T-helper 2 cell treated with Interferon-gamma antibody and Interleukin-4, amounts not matched to agents 5 μg/mL and 100 μg/mL, for 36 hours (primary cell): ENCODE results near the gene ADCY5.

Experiments used
- DNase-seq: peaks from one replicate; pipeline ENCODE4 v3.0.0; 2021; ENCODE audit warnings: low spot score
- H3K27ac Mint-ChIP-seq: one replicate; pipeline ENCODE4 v1.8.0; 2021; ENCODE audit warnings: mild to moderate bottlenecking, mixed read lengths
- H3K27me3 Mint-ChIP-seq: one replicate; pipeline ENCODE4 v1.8.0; 2021; ENCODE audit warnings: low read depth, mixed read lengths
- H3K36me3 Mint-ChIP-seq: one replicate; pipeline ENCODE4 v1.8.0; 2021; ENCODE audit warnings: low read depth, mixed read lengths
- H3K4me1 Mint-ChIP-seq: one replicate; pipeline ENCODE4 v1.8.0; 2021; ENCODE audit warnings: low read depth, mixed read lengths
- H3K4me3 Mint-ChIP-seq: one replicate; pipeline ENCODE4 v1.8.0; 2022; ENCODE audit warnings: mild to moderate bottlenecking, moderate library complexity, mixed read lengths
- H3K9me3 Mint-ChIP-seq: one replicate; pipeline ENCODE4 v1.8.0; 2021; ENCODE audit warnings: mixed read lengths

The ADCY5 gene

GRCh38 chr3:123416173-123416572 is 32.7 kb downstream of the ADCY5 start:
- H3K27ac Mint-ChIP-seq = no peak overlapping the region
- no peak overlapping the region for H3K4me3 Mint-ChIP-seq
- no peaks in the 10 kb centered on the region for H3K9me3 Mint-ChIP-seq
- no peaks in the 10 kb centered on the region for H3K4me1 Mint-ChIP-seq
- no peaks in the 10 kb centered on the region for H3K36me3 Mint-ChIP-seq
- no peaks in the 10 kb centered on the region for H3K27me3 Mint-ChIP-seq
- no peak for DNase-seq

GRCh38 chr3:123414973-123415775 is 33.7 kb downstream of the ADCY5 start:
- Mint-ChIP-seq H3K4me3 (no peak overlapping the region), H3K36me3 (no peaks in the 10 kb centered on the region), H3K27ac (no peak overlapping the region), H3K4me1 (no peaks in the 10 kb centered on the region), H3K27me3 (peaks cover 2% of the 10 kb centered on the region), H3K9me3 (no peaks in the 10 kb centered on the region)
- DNase-seq = no peak

- no peak for DNase-seq
- Mint-ChIP-seq H3K4me3 (no peak overlapping the region), H3K4me1 (no peaks in the 10 kb centered on the region), H3K36me3 (no peaks in the 10 kb centered on the region), H3K9me3 (no peaks in the 10 kb centered on the region), H3K27me3 (peaks cover 2% of the 10 kb centered on the region), H3K27ac (no peak overlapping the region)
Observed at GRCh38 chr3:123412811-123413604, 35.9 kb downstream of the ADCY5 start.

- Mint-ChIP-seq H3K27me3 (peaks cover 2% of the 10 kb centered on the region), H3K4me1 (no peaks in the 10 kb centered on the region), H3K4me3 (no peak overlapping the region), H3K36me3 (no peaks in the 10 kb centered on the region), H3K9me3 (no peaks in the 10 kb centered on the region), H3K27ac (no peak overlapping the region)
- DNase-seq = no peak
Observed at GRCh38 chr3:123412076-123412475, 36.8 kb downstream of the ADCY5 start.

- Mint-ChIP-seq H3K4me1 (no peaks in the 10 kb centered on the region), H3K27ac (no peak overlapping the region), H3K4me3 (no peak overlapping the region), H3K9me3 (no peaks in the 10 kb centered on the region), H3K27me3 (peaks cover 2% of the 10 kb centered on the region), H3K36me3 (no peaks in the 10 kb centered on the region)
- no peak for DNase-seq
Observed at GRCh38 chr3:123411340-123412040, 37.4 kb downstream of the ADCY5 start.

GRCh38 chr3:123410149-123410515 is 38.8 kb downstream of the ADCY5 start:
- Mint-ChIP-seq H3K27ac (no peak overlapping the region), H3K9me3 (no peaks in the 10 kb centered on the region), H3K4me3 (no peak overlapping the region), H3K27me3 (peaks cover 2% of the 10 kb centered on the region), H3K36me3 (no peaks in the 10 kb centered on the region), H3K4me1 (no peaks in the 10 kb centered on the region)
- no peak for DNase-seq

GRCh38 chr3:123409443-123410148 is 39.3 kb downstream of the ADCY5 start:
- H3K27ac Mint-ChIP-seq = no peak overlapping the region
- no peaks in the 10 kb centered on the region for H3K4me1 Mint-ChIP-seq
- no peaks in the 10 kb centered on the region for H3K36me3 Mint-ChIP-seq
- DNase-seq = no peak
- H3K27me3 Mint-ChIP-seq = peaks cover 2% of the 10 kb centered on the region
- H3K4me3 Mint-ChIP-seq = no peak overlapping the region
- no peaks in the 10 kb centered on the region for H3K9me3 Mint-ChIP-seq

GRCh38 chr3:123406598-123406997 is 42.3 kb downstream of the ADCY5 start:
- H3K4me3 Mint-ChIP-seq = no peak overlapping the region
- no peak for DNase-seq
- H3K27me3 Mint-ChIP-seq = peaks cover 2% of the 10 kb centered on the region
- no peaks in the 10 kb centered on the region for H3K36me3 Mint-ChIP-seq
- H3K4me1 Mint-ChIP-seq = no peaks in the 10 kb centered on the region
- H3K9me3 Mint-ChIP-seq = no peaks in the 10 kb centered on the region
- no peak overlapping the region for H3K27ac Mint-ChIP-seq

- peaks cover 2% of the 10 kb centered on the region for H3K27me3 Mint-ChIP-seq
- no peak overlapping the region for H3K27ac Mint-ChIP-seq
- H3K9me3 Mint-ChIP-seq = no peaks in the 10 kb centered on the region
- no peak for DNase-seq
- no peaks in the 10 kb centered on the region for H3K36me3 Mint-ChIP-seq
- H3K4me3 Mint-ChIP-seq = no peak overlapping the region
- no peaks in the 10 kb centered on the region for H3K4me1 Mint-ChIP-seq
Observed at GRCh38 chr3:123405936-123406510, 42.9 kb downstream of the ADCY5 start.

- Mint-ChIP-seq H3K9me3 (no peaks in the 10 kb centered on the region), H3K27me3 (no peaks in the 10 kb centered on the region), H3K27ac (no peak overlapping the region), H3K36me3 (no peaks in the 10 kb centered on the region), H3K4me1 (no peaks in the 10 kb centered on the region), H3K4me3 (no peak overlapping the region)
- no peak for DNase-seq
Observed at GRCh38 chr3:123405021-123405420, 43.9 kb downstream of the ADCY5 start.

- no peaks in the 10 kb centered on the region for H3K9me3 Mint-ChIP-seq
- no peak overlapping the region for H3K27ac Mint-ChIP-seq
- no peaks in the 10 kb centered on the region for H3K36me3 Mint-ChIP-seq
- no peaks in the 10 kb centered on the region for H3K4me1 Mint-ChIP-seq
- no peak overlapping the region for H3K4me3 Mint-ChIP-seq
- peaks cover 4% of the 10 kb centered on the region for H3K27me3 Mint-ChIP-seq
- DNase-seq = no peak
Observed at GRCh38 chr3:123404391-123404790, 44.5 kb downstream of the ADCY5 start.

- Mint-ChIP-seq H3K4me1 (no peaks in the 10 kb centered on the region), H3K27ac (no peak overlapping the region), H3K9me3 (no peaks in the 10 kb centered on the region), H3K27me3 (peaks cover 13% of the 10 kb centered on the region), H3K36me3 (no peaks in the 10 kb centered on the region), H3K4me3 (no peak overlapping the region)
- no peak for DNase-seq
Observed at GRCh38 chr3:123401836-123402530, 46.9 kb downstream of the ADCY5 start.

GRCh38 chr3:123400169-123400568 is 48.7 kb downstream of the ADCY5 start:
- DNase-seq = no peak
- Mint-ChIP-seq H3K4me1 (no peaks in the 10 kb centered on the region), H3K4me3 (no peak overlapping the region), H3K27ac (no peak overlapping the region), H3K9me3 (no peaks in the 10 kb centered on the region), H3K27me3 (peaks cover 19% of the 10 kb centered on the region), H3K36me3 (no peaks in the 10 kb centered on the region)
